K562 (cell line): ENCODE results near the gene HOXB5. TPM values are rescaled to one million over a fixed set of nuclear protein-coding genes. Genes with fewer than 3 reads are reported as not detected.

ENCODE experiments used
- CHD1 ChIP-seq: fragments of 200-600 bp; sonication (generic); IDR thresholded peaks from one replicate; pipeline ENCODE4 v1.6.1; 2012; ENCODE audit warnings: mild to moderate bottlenecking, moderate library complexity, low read length, inconsistent platforms
- KDM5B ChIP-seq: fragments of 200-600 bp; sonication (generic); IDR thresholded peaks from 2 replicates; pipeline ENCODE4 v1.6.1; 2012; ENCODE audit warnings: low read depth, mild to moderate bottlenecking, moderate library complexity, low read length, control low read depth, inconsistent platforms; ENCODE audit not compliant: insufficient replicate concordance
- L3MBTL2 ChIP-seq: fragments of 450-650 bp; IDR thresholded peaks from 2 replicates; pipeline ENCODE4 v1.6.1; 2016; ENCODE audit warnings: mild to moderate bottlenecking, moderate library complexity
- MYC ChIP-seq, 2 experiments: fragments of 250-450 bp in 1 of 2; sonication (Bioruptor Pico) in 1 of 2; IDR thresholded peaks; 2 replicates each; pipeline versions ENCODE4 v1.5.1 to v1.6.1; 2012 to 2021; ENCODE audit warnings: low read depth in 2 of 2, borderline replicate concordance in 1 of 2, improper control_type of control experiment in 1 of 2, low read length in 1 of 2, mild to moderate bottlenecking in 1 of 2, moderate library complexity in 1 of 2
- SAFB ChIP-seq: fragments of 200-400 bp; formaldehyde crosslinking; IDR thresholded peaks from 2 replicates; pipeline ENCODE4 v1.6.1; 2017; ENCODE audit warnings: low read depth, low read length, borderline replicate concordance
- TOE1 ChIP-seq, 2 experiments: fragments of 450-650 bp in 1 of 2; sonication (generic) in 1 of 2; formaldehyde crosslinking in 1 of 2; IDR thresholded peaks; 2 replicates each; pipeline versions ENCODE4 v1.7.1 to v1.8.0; 2016 to 2022; ENCODE audit warnings: borderline replicate concordance in 2 of 2, mild to moderate bottlenecking in 2 of 2, antibody characterized with exemption in 1 of 2, inconsistent platforms in 1 of 2, low read depth in 1 of 2, missing genetic modification reagents in 1 of 2, moderate library complexity in 1 of 2
- ZBTB7A ChIP-seq: IDR thresholded peaks from 2 replicates; pipeline ENCODE4 v1.6.1; 2011; ENCODE audit warnings: low read depth, mild to moderate bottlenecking, low read length, moderate library complexity, borderline replicate concordance; ENCODE audit not compliant: control insufficient read depth
- polyA plus RNA-seq, 8 experiments: library from polyadenylated mRNA; depleted of rRNA in 4 of 8; stranded (reverse) in 5 of 8; unstranded in 3 of 8; fragments of >200 nt; fragmentation: Nextera tagmentation in 2 of 8; fragmentation: Illumina TruSeq in 1 of 8; extraction: Ambion mirVana in 2 of 8; extraction: Trizol in 1 of 8; gene quantifications; 2 replicates each; pipeline versions ENCODE4 v1.2.1 to v1.2.3, GENCODE V29; 2011 to 2014; ENCODE audit warnings: inconsistent platforms in 1 of 8, missing spikeins in 1 of 8
- total RNA-seq, 7 experiments: library from RNA; depleted of rRNA in 6 of 7; stranded (reverse); fragments of >200 nt in 6 of 7; fragmentation: Illumina TruSeq in 2 of 7; extraction: Trizol in 2 of 7; gene quantifications; 2 replicates each; pipeline versions ENCODE4 v1.2.1 to v1.2.3, GENCODE V29; 2011 to 2021; ENCODE audit warnings: low replicate concordance in 1 of 7
- TF ChIP-seq, protein P1 (sequence below): fragments of 450-650 bp; IDR thresholded peaks from 2 replicates; pipeline ENCODE4 v1.6.1; 2016; ENCODE audit warnings: mild to moderate bottlenecking, moderate library complexity
- TF ChIP-seq, protein P2 (sequence below), 2 experiments: IDR thresholded peaks; 2 replicates each; pipeline ENCODE4 v1.6.1; 2011; ENCODE audit warnings: borderline replicate concordance in 1 of 2, control low read depth in 1 of 2, low read depth in 1 of 2, low read length in 1 of 2, mild to moderate bottlenecking in 1 of 2, mixed read lengths in 1 of 2, moderate library complexity in 1 of 2; ENCODE audit not compliant: insufficient read depth in 1 of 2, insufficient read length in 1 of 2, poor library complexity in 1 of 2, severe bottlenecking in 1 of 2; ENCODE audit errors: extremely low read depth in 1 of 2

The HOXB5 gene
- total and polyA plus RNA-seq, 9 of the 15 experiments (the other 6 are each of a cell fraction or from before 2014, with no cell fraction given): 0.24 to 2.7 (median 0.65) TPM

DNA sequence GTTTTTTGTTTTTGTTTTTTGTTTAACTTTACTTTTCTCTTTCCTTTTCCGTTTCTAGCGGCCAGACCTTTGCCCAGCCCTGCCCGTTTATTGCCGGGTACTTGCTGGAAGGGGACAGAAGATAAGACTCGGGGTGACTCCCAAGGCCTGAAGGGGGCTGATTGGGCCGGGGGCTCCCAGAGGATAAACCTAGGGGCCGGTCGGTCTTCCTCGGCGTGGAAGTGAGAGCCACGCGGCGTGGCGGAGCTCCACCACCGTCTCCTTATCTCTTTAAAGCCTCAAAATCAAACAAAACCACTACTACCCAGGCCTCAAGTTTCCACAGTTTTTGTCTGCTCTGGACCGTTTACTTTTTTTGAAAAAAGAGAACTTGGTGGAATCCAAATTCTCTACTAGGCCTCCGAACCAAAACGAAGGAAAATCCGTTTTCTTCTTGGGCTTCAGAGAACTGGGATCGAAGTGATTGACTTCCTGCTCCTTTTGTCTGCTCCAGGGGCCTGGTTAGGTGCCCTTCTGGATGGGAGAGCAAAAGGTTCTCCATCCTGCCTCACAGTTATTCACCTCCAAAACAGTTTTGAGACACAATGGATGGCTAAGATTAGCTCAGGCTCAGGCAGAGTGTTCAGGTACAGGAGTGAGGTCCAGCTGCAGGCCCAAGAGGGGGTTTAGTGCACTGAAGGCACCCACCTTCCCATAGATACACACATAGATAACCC is 41.1 kb upstream of the HOXB5 start (continued):
- TF ChIP-seq, protein P1, sequence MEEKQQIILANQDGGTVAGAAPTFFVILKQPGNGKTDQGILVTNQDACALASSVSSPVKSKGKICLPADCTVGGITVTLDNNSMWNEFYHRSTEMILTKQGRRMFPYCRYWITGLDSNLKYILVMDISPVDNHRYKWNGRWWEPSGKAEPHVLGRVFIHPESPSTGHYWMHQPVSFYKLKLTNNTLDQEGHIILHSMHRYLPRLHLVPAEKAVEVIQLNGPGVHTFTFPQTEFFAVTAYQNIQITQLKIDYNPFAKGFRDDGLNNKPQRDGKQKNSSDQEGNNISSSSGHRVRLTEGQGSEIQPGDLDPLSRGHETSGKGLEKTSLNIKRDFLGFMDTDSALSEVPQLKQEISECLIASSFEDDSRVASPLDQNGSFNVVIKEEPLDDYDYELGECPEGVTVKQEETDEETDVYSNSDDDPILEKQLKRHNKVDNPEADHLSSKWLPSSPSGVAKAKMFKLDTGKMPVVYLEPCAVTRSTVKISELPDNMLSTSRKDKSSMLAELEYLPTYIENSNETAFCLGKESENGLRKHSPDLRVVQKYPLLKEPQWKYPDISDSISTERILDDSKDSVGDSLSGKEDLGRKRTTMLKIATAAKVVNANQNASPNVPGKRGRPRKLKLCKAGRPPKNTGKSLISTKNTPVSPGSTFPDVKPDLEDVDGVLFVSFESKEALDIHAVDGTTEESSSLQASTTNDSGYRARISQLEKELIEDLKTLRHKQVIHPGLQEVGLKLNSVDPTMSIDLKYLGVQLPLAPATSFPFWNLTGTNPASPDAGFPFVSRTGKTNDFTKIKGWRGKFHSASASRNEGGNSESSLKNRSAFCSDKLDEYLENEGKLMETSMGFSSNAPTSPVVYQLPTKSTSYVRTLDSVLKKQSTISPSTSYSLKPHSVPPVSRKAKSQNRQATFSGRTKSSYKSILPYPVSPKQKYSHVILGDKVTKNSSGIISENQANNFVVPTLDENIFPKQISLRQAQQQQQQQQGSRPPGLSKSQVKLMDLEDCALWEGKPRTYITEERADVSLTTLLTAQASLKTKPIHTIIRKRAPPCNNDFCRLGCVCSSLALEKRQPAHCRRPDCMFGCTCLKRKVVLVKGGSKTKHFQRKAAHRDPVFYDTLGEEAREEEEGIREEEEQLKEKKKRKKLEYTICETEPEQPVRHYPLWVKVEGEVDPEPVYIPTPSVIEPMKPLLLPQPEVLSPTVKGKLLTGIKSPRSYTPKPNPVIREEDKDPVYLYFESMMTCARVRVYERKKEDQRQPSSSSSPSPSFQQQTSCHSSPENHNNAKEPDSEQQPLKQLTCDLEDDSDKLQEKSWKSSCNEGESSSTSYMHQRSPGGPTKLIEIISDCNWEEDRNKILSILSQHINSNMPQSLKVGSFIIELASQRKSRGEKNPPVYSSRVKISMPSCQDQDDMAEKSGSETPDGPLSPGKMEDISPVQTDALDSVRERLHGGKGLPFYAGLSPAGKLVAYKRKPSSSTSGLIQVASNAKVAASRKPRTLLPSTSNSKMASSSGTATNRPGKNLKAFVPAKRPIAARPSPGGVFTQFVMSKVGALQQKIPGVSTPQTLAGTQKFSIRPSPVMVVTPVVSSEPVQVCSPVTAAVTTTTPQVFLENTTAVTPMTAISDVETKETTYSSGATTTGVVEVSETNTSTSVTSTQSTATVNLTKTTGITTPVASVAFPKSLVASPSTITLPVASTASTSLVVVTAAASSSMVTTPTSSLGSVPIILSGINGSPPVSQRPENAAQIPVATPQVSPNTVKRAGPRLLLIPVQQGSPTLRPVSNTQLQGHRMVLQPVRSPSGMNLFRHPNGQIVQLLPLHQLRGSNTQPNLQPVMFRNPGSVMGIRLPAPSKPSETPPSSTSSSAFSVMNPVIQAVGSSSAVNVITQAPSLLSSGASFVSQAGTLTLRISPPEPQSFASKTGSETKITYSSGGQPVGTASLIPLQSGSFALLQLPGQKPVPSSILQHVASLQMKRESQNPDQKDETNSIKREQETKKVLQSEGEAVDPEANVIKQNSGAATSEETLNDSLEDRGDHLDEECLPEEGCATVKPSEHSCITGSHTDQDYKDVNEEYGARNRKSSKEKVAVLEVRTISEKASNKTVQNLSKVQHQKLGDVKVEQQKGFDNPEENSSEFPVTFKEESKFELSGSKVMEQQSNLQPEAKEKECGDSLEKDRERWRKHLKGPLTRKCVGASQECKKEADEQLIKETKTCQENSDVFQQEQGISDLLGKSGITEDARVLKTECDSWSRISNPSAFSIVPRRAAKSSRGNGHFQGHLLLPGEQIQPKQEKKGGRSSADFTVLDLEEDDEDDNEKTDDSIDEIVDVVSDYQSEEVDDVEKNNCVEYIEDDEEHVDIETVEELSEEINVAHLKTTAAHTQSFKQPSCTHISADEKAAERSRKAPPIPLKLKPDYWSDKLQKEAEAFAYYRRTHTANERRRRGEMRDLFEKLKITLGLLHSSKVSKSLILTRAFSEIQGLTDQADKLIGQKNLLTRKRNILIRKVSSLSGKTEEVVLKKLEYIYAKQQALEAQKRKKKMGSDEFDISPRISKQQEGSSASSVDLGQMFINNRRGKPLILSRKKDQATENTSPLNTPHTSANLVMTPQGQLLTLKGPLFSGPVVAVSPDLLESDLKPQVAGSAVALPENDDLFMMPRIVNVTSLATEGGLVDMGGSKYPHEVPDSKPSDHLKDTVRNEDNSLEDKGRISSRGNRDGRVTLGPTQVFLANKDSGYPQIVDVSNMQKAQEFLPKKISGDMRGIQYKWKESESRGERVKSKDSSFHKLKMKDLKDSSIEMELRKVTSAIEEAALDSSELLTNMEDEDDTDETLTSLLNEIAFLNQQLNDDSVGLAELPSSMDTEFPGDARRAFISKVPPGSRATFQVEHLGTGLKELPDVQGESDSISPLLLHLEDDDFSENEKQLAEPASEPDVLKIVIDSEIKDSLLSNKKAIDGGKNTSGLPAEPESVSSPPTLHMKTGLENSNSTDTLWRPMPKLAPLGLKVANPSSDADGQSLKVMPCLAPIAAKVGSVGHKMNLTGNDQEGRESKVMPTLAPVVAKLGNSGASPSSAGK: peak; percentile 74; the same call in 1 of the 2 replicates
- TF ChIP-seq L3MBTL2 (peak; percentile 75), MYC (IDR thresholded peaks at IDR 0.05; ENCODE audit: low read depth, low read length) (peak; percentile 2; the same call in 1 of the 2 replicates), MYC (CRISPR knock-in tag; IDR thresholded peaks at IDR 0.05; ENCODE audit: borderline replicate concordance, low read depth) (no peak), ZBTB7A (no peak), CHD1 (no peak), KDM5B (no peak), SAFB (no peak), TOE1 (IDR thresholded peaks at IDR 0.05; ENCODE audit: borderline replicate concordance) (0 out of 2 replicates have a peak, but pooled peaks have one; percentile 37), TOE1 (CRISPR knock-in tag; IDR thresholded peaks at IDR 0.05; ENCODE audit: borderline replicate concordance, low read depth) (no peak)
- TF ChIP-seq, protein P2, sequence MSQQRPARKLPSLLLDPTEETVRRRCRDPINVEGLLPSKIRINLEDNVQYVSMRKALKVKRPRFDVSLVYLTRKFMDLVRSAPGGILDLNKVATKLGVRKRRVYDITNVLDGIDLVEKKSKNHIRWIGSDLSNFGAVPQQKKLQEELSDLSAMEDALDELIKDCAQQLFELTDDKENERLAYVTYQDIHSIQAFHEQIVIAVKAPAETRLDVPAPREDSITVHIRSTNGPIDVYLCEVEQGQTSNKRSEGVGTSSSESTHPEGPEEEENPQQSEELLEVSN (IDR thresholded peaks at IDR 0.05; ENCODE audit: borderline replicate concordance in 1 of 2, extremely low read depth in 1 of 2, insufficient read depth in 1 of 2, insufficient read length in 1 of 2, low read depth in 1 of 2, low read length in 1 of 2, poor library complexity in 1 of 2, severe bottlenecking in 1 of 2): peak in 1 of 2 experiments; percentile 19
